CD4-positive, alpha-beta T cell treated with Interleukin-6 at 100 ng/mL for 8 hours (primary cell): ENCODE measurements around the gene SEMA3B.
"Not testable (repeated sequence)": the region's sequence is repeated elsewhere in the genome, so short reads cannot be mapped to it uniquely, and the experiment has no call there.

ENCODE experiments used
- DNase-seq: peaks from one replicate; pipeline ENCODE4 v3.0.0-alpha.2; 2020; ENCODE audit warnings: mixed read lengths, low spot score

Gene SEMA3B

GRCh38 chr3:50268703-50269451 lies at the start of gene SEMA3B:
Gene SEMA3B (plus strand): TSS chr3:50269147. CDS start chr3:50269241, 94 bp downstream.
- no peak for DNase-seq

- DNase-seq = no peak
Measured at GRCh38 chr3:50219285-50219684, 49.7 kb upstream of the SEMA3B start.

GRCh38 chr3:50220109-50220508 lies 48.8 kb upstream of the SEMA3B start:
- DNase-seq = no peak

GRCh38 chr3:50221051-50221410 lies 47.9 kb upstream of the SEMA3B start:
- DNase-seq = no peak

GRCh38 chr3:50221411-50222168 lies 47.4 kb upstream of the SEMA3B start:
- no peak for DNase-seq

- DNase-seq = no peak
Measured at GRCh38 chr3:50222169-50222528, 46.8 kb upstream of the SEMA3B start.

GRCh38 chr3:50224639-50225038 lies 44.3 kb upstream of the SEMA3B start:
- no peak for DNase-seq

- DNase-seq = no peak
Measured at GRCh38 chr3:50226888-50227389, 42.0 kb upstream of the SEMA3B start.

GRCh38 chr3:50227390-50228183 lies 41.4 kb upstream of the SEMA3B start:
- DNase-seq = peak; percentile 92

GRCh38 chr3:50228184-50228763 lies 40.7 kb upstream of the SEMA3B start:
- not testable (repeated sequence) for DNase-seq

GRCh38 chr3:50229490-50229889 lies 39.5 kb upstream of the SEMA3B start:
- no peak for DNase-seq

- DNase-seq = no peak
Measured at GRCh38 chr3:50230104-50230793, 38.7 kb upstream of the SEMA3B start.

GRCh38 chr3:50230794-50231125 lies 38.2 kb upstream of the SEMA3B start:
- no peak for DNase-seq

- DNase-seq = no peak
Measured at GRCh38 chr3:50231581-50231980, 37.4 kb upstream of the SEMA3B start.

GRCh38 chr3:50232303-50232702 lies 36.6 kb upstream of the SEMA3B start:
- no peak for DNase-seq

- no peak for DNase-seq
Measured at GRCh38 chr3:50233176-50233575, 35.8 kb upstream of the SEMA3B start.

GRCh38 chr3:50235716-50236483 lies 33.0 kb upstream of the SEMA3B start, which contains the start of gene GNAI2:
Gene GNAI2 (plus strand): TSS chr3:50236204. CDS start chr3:50236336, 132 bp downstream.
- DNase-seq = peak; percentile 99

- no peak for DNase-seq
Measured at GRCh38 chr3:50236484-50237132, 32.3 kb upstream of the SEMA3B start.

- DNase-seq = peak; percentile 34
Measured at GRCh38 chr3:50237133-50237651, 31.8 kb upstream of the SEMA3B start.
